ENCODE data around the gene KAZN. TPM values are rescaled to one million over a fixed set of nuclear protein-coding genes. Genes with fewer than 3 reads are reported as not detected.

KAZN gene
- total and polyA plus RNA-seq, 2 donors from 2014 or later, result 17.4 to 60.8 TPM

DNA sequence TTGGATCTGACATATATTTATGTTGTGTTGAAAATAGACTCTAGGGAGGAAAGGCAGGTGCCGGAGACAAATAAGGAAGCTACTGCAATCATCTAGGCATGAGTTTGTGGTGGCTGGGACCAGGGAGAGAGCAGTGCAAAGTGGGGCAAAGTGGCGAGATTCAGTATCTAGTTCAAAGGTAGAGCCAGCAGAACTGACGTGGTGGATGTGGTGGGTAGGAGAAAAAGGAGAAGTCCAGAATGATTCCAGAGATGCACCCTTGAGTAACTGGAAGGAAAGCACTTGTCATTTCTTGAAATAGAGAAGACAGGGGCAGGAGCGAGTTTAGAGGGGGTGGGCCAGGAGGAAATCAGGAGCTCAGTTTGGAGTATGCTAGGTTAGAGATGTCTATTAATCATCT lies 275.2 kb downstream of the KAZN start:
- intact Hi-C loops (cut with DNase I), result no loop called here

DNA sequence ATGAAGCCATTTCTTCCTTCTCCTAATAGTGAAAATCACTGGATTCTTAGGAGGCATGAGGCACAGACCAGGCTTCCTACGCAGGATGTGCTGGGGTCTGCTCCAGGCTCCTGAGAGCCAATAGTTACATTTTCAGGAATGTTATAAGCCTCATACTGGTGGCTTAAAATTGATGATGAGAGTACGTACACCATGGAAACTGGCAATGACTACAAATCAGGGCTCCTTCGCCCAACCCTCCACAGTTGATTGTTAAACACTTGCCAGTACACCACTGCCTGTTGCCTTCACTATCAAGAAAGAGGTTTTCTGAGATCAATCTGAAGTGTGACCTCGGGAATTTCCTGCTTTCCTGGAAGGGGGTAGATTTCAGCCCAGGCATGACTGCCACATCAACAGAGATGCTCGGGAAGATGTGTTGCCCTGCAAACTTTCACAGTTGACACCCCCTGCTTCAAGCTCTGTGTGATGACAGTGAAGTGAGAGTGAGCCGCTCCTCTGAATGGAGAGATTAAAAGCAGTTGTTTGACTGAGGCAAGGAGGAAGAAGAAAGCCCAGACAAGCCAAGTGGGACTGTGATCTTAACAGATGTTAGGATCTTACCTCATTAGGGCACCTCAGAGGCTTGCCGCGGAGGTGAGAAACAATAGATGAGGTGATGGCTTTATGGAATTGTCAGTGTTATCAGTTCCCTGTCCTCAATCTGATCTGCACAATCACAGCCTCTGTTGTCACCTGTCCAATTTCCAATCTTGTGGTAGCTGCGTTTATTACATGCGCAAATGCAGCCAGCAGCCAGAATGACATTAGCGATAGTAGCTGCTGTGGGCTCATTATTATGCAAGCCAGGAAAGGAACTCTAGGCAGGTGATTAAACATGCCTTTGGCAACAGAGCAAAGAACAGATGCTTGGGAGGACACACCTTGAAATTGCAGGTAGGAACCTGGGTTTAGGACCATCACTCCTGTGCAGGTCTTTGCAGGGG lies 277.3 kb downstream of the KAZN start:
- no peaks in the 10 kb centered on the region for H3K36me3 ChIP-seq (ENCODE audit: control insufficient read depth in 2 of 3, insufficient read depth in 3 of 3, low read length in 3 of 3)
- no peak overlapping the region for H3K9ac ChIP-seq (ENCODE audit: low read length in 3 of 3)
- H3K27ac ChIP-seq (ENCODE audit: low read depth in 2 of 2, low read length in 2 of 2), result no peak overlapping the region
- no peak overlapping the region for H3K4me3 ChIP-seq (ENCODE audit: low read length in 3 of 3)
- H3K4me1 ChIP-seq (ENCODE audit: control insufficient read depth in 2 of 3, insufficient read depth in 2 of 3, low read depth in 1 of 3, low read length in 3 of 3), result peaks cover 0 to 4% (median 1%) of the 10 kb centered on the region in 3 donors
- H3K27me3 ChIP-seq (ENCODE audit: control insufficient read depth, insufficient read depth, low read length), result no peaks in the 10 kb centered on the region
- no peak for FAIRE-seq
- H3K9me3 ChIP-seq (ENCODE audit: control insufficient read depth in 2 of 3, insufficient read depth in 1 of 3, low read length in 3 of 3), result no peaks in the 10 kb centered on the region
- no peak for DNase-seq
- TF ChIP-seq, protein P1, sequence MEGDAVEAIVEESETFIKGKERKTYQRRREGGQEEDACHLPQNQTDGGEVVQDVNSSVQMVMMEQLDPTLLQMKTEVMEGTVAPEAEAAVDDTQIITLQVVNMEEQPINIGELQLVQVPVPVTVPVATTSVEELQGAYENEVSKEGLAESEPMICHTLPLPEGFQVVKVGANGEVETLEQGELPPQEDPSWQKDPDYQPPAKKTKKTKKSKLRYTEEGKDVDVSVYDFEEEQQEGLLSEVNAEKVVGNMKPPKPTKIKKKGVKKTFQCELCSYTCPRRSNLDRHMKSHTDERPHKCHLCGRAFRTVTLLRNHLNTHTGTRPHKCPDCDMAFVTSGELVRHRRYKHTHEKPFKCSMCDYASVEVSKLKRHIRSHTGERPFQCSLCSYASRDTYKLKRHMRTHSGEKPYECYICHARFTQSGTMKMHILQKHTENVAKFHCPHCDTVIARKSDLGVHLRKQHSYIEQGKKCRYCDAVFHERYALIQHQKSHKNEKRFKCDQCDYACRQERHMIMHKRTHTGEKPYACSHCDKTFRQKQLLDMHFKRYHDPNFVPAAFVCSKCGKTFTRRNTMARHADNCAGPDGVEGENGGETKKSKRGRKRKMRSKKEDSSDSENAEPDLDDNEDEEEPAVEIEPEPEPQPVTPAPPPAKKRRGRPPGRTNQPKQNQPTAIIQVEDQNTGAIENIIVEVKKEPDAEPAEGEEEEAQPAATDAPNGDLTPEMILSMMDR (IDR thresholded peaks at IDR 0.05; ENCODE audit: borderline replicate concordance, extremely low read depth, insufficient read depth), result no peak
- intact Hi-C loops (cut with DNase I), result no loop called here

More for the DNA sequence above, 275.2 kb downstream of the KAZN start:
- H3K4me1 ChIP-seq (ENCODE audit: control insufficient read depth in 2 of 3, insufficient read depth in 2 of 3, low read depth in 1 of 3, low read length in 3 of 3), result peaks cover 0 to 9% (median 4%) of the 10 kb centered on the region in 3 donors
- no peaks in the 10 kb centered on the region for H3K9me3 ChIP-seq (ENCODE audit: control insufficient read depth in 2 of 3, insufficient read depth in 1 of 3, low read length in 3 of 3)
- no peak overlapping the region for H3K9ac ChIP-seq (ENCODE audit: low read length in 3 of 3)
- TF ChIP-seq, protein P1 (IDR thresholded peaks at IDR 0.05; ENCODE audit: borderline replicate concordance, extremely low read depth, insufficient read depth), result no peak
- H3K4me3 ChIP-seq (ENCODE audit: low read length in 3 of 3), result no peak overlapping the region
- no peaks in the 10 kb centered on the region for H3K36me3 ChIP-seq (ENCODE audit: control insufficient read depth in 2 of 3, insufficient read depth in 3 of 3, low read length in 3 of 3)
- FAIRE-seq (no peak), DNase-seq (no peak)
- no peaks in the 10 kb centered on the region for H3K27me3 ChIP-seq (ENCODE audit: control insufficient read depth, insufficient read depth, low read length)
- no peak overlapping the region for H3K27ac ChIP-seq (ENCODE audit: low read depth in 2 of 2, low read length in 2 of 2)

DNA sequence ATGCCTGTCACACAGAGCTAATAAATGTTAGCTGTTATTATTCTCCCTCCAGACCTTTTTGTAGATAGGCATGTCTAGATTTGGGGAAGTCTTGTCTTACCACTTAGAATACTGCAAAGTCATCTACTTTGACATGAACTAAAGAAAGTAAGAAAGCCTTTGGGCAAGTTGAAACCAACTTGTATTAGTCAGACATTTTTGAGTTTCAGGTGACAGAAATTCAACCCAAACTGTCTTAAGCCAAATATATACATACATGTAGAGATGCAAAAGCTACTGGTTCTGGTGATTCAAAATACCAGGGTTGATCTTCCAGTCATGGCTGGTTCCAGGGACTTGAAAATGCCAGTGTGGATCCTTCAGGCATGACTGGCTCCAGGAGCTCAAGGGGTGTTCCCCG lies 278.3 kb downstream of the KAZN start:
- H3K9me3 ChIP-seq (ENCODE audit: control insufficient read depth in 2 of 3, insufficient read depth in 1 of 3, low read length in 3 of 3), result no peaks in the 10 kb centered on the region
- H3K27me3 ChIP-seq (ENCODE audit: control insufficient read depth, insufficient read depth, low read length), result no peaks in the 10 kb centered on the region
- TF ChIP-seq, protein P1 (IDR thresholded peaks at IDR 0.05; ENCODE audit: borderline replicate concordance, extremely low read depth, insufficient read depth), result no peak
- FAIRE-seq (no peak), DNase-seq (no peak)
- H3K36me3 ChIP-seq (ENCODE audit: control insufficient read depth in 2 of 3, insufficient read depth in 3 of 3, low read length in 3 of 3), result no peaks in the 10 kb centered on the region
- no peak overlapping the region for H3K4me3 ChIP-seq (ENCODE audit: low read length in 3 of 3)
- peaks cover 0 to 5% (median 0%) of the 10 kb centered on the region in 3 donors for H3K4me1 ChIP-seq (ENCODE audit: control insufficient read depth in 2 of 3, insufficient read depth in 2 of 3, low read depth in 1 of 3, low read length in 3 of 3)
- no peak overlapping the region for H3K27ac ChIP-seq (ENCODE audit: low read depth in 2 of 2, low read length in 2 of 2)
- intact Hi-C loops (cut with DNase I), result no loop called here
- H3K9ac ChIP-seq (ENCODE audit: low read length in 3 of 3), result no peak overlapping the region

Data from kidney (tissue), 14 donors.